Neural crest cell (in vitro differentiated cells): ENCODE measurements around the gene RAMP2. TPM values are rescaled to one million over a fixed set of nuclear protein-coding genes. Genes with fewer than 3 reads are reported as not detected.
"Not testable (repeated sequence)": the region's sequence is repeated elsewhere in the genome, so short reads cannot be mapped to it uniquely, and the experiment has no call there.

ENCODE experiments used
- DNase-seq: peaks from one replicate; pipeline ENCODE4 v3.0.0; 2021; ENCODE audit warnings: low read depth, mixed read lengths, low spot score
- H3K27ac Mint-ChIP-seq: one replicate; pipeline ENCODE4 v1.8.0; 2021; ENCODE audit warnings: mild to moderate bottlenecking, mixed read lengths; ENCODE audit not compliant: unreplicated experiment
- H3K27me3 Mint-ChIP-seq: 2 replicates; pipeline ENCODE4 v1.8.0; 2021; ENCODE audit warnings: low read depth, mild to moderate bottlenecking, mixed read lengths
- H3K36me3 Mint-ChIP-seq: 2 replicates; pipeline ENCODE4 v1.8.0; 2021; ENCODE audit warnings: low read depth, mild to moderate bottlenecking, mixed read lengths
- H3K4me1 Mint-ChIP-seq: 2 replicates; pipeline ENCODE4 v1.8.0; 2021; ENCODE audit warnings: mixed read lengths
- H3K4me3 Mint-ChIP-seq: one replicate; pipeline ENCODE4 v1.8.0; 2021; ENCODE audit warnings: mild to moderate bottlenecking, mixed read lengths
- H3K9me3 Mint-ChIP-seq: 2 replicates; pipeline ENCODE4 v1.8.0; 2021; ENCODE audit warnings: mixed read lengths
- CTCF ChIP-seq: fragments of 200-600 bp; sonication (generic); conservative IDR thresholded peaks from 2 replicates; pipeline ENCODE4 v1.5.0; 2021; ENCODE audit warnings: antibody characterized with exemption, mild to moderate bottlenecking
- total RNA-seq: library from RNA; stranded (reverse); gene quantifications from 2 replicates; pipeline ENCODE4 v1.2.1, GENCODE V29; 2021

The RAMP2 gene
- total RNA-seq, 1 donor from 2014 or later, result 7.9 TPM

GRCh38 chr17:42761638-42762037 lies 611 bp downstream of the RAMP2 start:
- Mint-ChIP-seq H3K27me3 (peaks cover 48% of the 10 kb centered on the region), H3K9me3 (no peaks in the 10 kb centered on the region), H3K4me1 (peaks cover 23% of the 10 kb centered on the region), H3K4me3 (peak overlapping the region; percentile 70), H3K27ac (no peak overlapping the region), H3K36me3 (no peaks in the 10 kb centered on the region)
- no peak for TF ChIP-seq CTCF
- no peak for DNase-seq

GRCh38 chr17:42766124-42766523 lies 5.1 kb downstream of the RAMP2 start:
- no peak overlapping the region for H3K27ac Mint-ChIP-seq
- no peak for TF ChIP-seq CTCF
- no peak for DNase-seq
- H3K4me3 Mint-ChIP-seq, result no peak overlapping the region
- H3K36me3 Mint-ChIP-seq, result no peaks in the 10 kb centered on the region
- peaks cover 30% of the 10 kb centered on the region for H3K27me3 Mint-ChIP-seq
- no peaks in the 10 kb centered on the region for H3K9me3 Mint-ChIP-seq
- peaks cover 18% of the 10 kb centered on the region for H3K4me1 Mint-ChIP-seq

- Mint-ChIP-seq H3K9me3 (no peaks in the 10 kb centered on the region), H3K4me3 (no peak overlapping the region), H3K27me3 (peaks cover 20% of the 10 kb centered on the region), H3K36me3 (no peaks in the 10 kb centered on the region), H3K27ac (no peak overlapping the region), H3K4me1 (peaks cover 18% of the 10 kb centered on the region)
- DNase-seq, result no peak
- no peak for TF ChIP-seq CTCF
Measured at GRCh38 chr17:42767512-42767911, 6.5 kb downstream of the RAMP2 start.

- not testable (repeated sequence) for H3K27ac Mint-ChIP-seq, DNase-seq, H3K36me3 Mint-ChIP-seq, H3K9me3 Mint-ChIP-seq, H3K4me3 Mint-ChIP-seq
- peaks cover 18% of the 10 kb centered on the region for H3K4me1 Mint-ChIP-seq
- H3K27me3 Mint-ChIP-seq, result peaks cover 16% of the 10 kb centered on the region
Measured at GRCh38 chr17:42768006-42768405, 7.0 kb downstream of the RAMP2 start.

- not testable (repeated sequence) for DNase-seq, H3K27ac Mint-ChIP-seq, H3K4me3 Mint-ChIP-seq, H3K9me3 Mint-ChIP-seq, H3K36me3 Mint-ChIP-seq
- peaks cover 12% of the 10 kb centered on the region for H3K27me3 Mint-ChIP-seq
- peaks cover 27% of the 10 kb centered on the region for H3K4me1 Mint-ChIP-seq
Measured at GRCh38 chr17:42769964-42770363, 8.9 kb downstream of the RAMP2 start.

GRCh38 chr17:42772945-42773289 lies 11.9 kb downstream of the RAMP2 start:
- Mint-ChIP-seq H3K4me3 (peak overlapping the region; percentile 98), H3K36me3 (no peaks in the 10 kb centered on the region)

More at GRCh38 chr17:42772945-42773289, 11.9 kb downstream of the RAMP2 start:
- peaks cover 27% of the 10 kb centered on the region for H3K4me1 Mint-ChIP-seq
- H3K9me3 Mint-ChIP-seq, result no peaks in the 10 kb centered on the region
- H3K27ac Mint-ChIP-seq, result peak overlapping the region; percentile 99
- H3K27me3 Mint-ChIP-seq, result peaks cover 4% of the 10 kb centered on the region
- no peak for DNase-seq
- TF ChIP-seq CTCF, result no peak
